GM12878 (cell line): ENCODE data around the gene RAN. TPM values are rescaled to one million over a fixed set of nuclear protein-coding genes. Genes with fewer than 3 reads are reported as not detected.

ENCODE experiments used
- ATAC-seq: fragments of 200-7000 bp; cut with Tn5 transposase; 3 replicates; pipeline ENCODE4 v1.9.1; 2020; ENCODE audit warnings: mild to moderate bottlenecking, moderate library complexity
- BruUV-seq: library from RNA; stranded (reverse); fragments of 400-500 nt; replicated peaks from 2 replicates; lab custom pipeline; 2021; lab: Mats Ljungman, UMichigan
- CTCF ChIA-PET: fragments of 300-600 bp; sonication (Branson Sonifier 250); formaldehyde crosslinking; extraction: SDS; loops from one replicate; lab custom pipeline; 2021; ENCODE audit warnings: inconsistent platforms; lab: Yijun Ruan, JAX
- POLR2A ChIA-PET: fragments of 350-600 bp; formaldehyde crosslinking; extraction: SDS; loops from one replicate; lab custom pipeline; 2021; ENCODE audit warnings: inconsistent platforms; lab: Charles Lee
- RAD21 ChIA-PET: fragments of 300-600 bp; sonication (Branson Sonifier 250); formaldehyde crosslinking; loops from one replicate; lab custom pipeline; 2023; ENCODE audit warnings: antibody characterized with exemption; ENCODE audit not compliant: unreplicated experiment; lab: Charles Lee
- SMC1A ChIA-PET: fragments of 300-600 bp; sonication (Branson Sonifier 250); formaldehyde crosslinking; loops from one replicate; lab custom pipeline; 2023; ENCODE audit not compliant: unreplicated experiment, uncharacterized antibody; lab: Charles Lee
- DNase-seq: peaks from one replicate; pipeline ENCODE4 v3.0.0-alpha.2; 2011; ENCODE audit warnings: low read depth, low spot score
- FAIRE-seq: peaks from 3 replicates; lab custom pipeline; 2011; peaks lifted over from hg19 to GRCh38; lab: Jason Lieb, UNC
- H2AFZ ChIP-seq: 2 replicates; pipeline ENCODE4 v1.6.0; 2011; ENCODE audit warnings: low read depth, low read length, control low read depth; ENCODE audit not compliant: control insufficient read depth
- H3K27ac ChIP-seq: 2 replicates; pipeline ENCODE4 v1.5.1; 2011; ENCODE audit warnings: control low read depth; ENCODE audit not compliant: control insufficient read depth, insufficient read depth
- H3K27me3 ChIP-seq, 2 experiments: replicated peaks in 1 of 2; 2 replicates each; pipeline versions ENCODE4 v1.6.0 to v1.6.1; 2011; ENCODE audit warnings: low read length in 1 of 2; ENCODE audit not compliant: control insufficient read depth in 2 of 2, insufficient read depth in 2 of 2
- H3K36me3 ChIP-seq, 2 experiments: 2 replicates each; pipeline ENCODE4 v1.5.1; 2011; ENCODE audit warnings: low read length in 1 of 2; ENCODE audit not compliant: control insufficient read depth in 2 of 2, insufficient read depth in 2 of 2
- H3K4me1 ChIP-seq: 2 replicates; pipeline ENCODE4 v1.6.1; 2011; ENCODE audit warnings: mild to moderate bottlenecking, low read length, moderate library complexity, mixed read lengths; ENCODE audit not compliant: control insufficient read depth, insufficient read depth
- H3K4me2 ChIP-seq: 2 replicates; pipeline ENCODE4 v1.6.0; 2011; ENCODE audit warnings: control low read depth; ENCODE audit not compliant: control insufficient read depth, insufficient read depth
- H3K4me3 ChIP-seq: fragments of 200-600 bp; sonication (generic); 2 replicates; pipeline ENCODE4 v1.5.1; 2016
- H3K79me2 ChIP-seq: 2 replicates; pipeline ENCODE4 v1.6.0; 2011; ENCODE audit warnings: low read length; ENCODE audit not compliant: control insufficient read depth, insufficient read depth
- H3K9ac ChIP-seq: 2 replicates; pipeline ENCODE4 v1.8.0; 2011; ENCODE audit warnings: low read length, control low read depth, mixed read lengths; ENCODE audit not compliant: control insufficient read depth, insufficient read depth
- H3K9me3 ChIP-seq: replicated peaks from 3 replicates; pipeline ENCODE4 v1.5.1; 2011; ENCODE audit warnings: mild to moderate bottlenecking, low read length; ENCODE audit not compliant: control insufficient read depth, insufficient read depth
- H4K20me1 ChIP-seq: 2 replicates; pipeline ENCODE4 v1.6.0; 2011; ENCODE audit not compliant: control insufficient read depth, insufficient read depth
- CEBPB ChIP-seq, 2 experiments: fragments of 150-350 bp in 1 of 2; IDR thresholded peaks; 2 replicates each; pipeline ENCODE4 v1.6.1; 2012 to 2014; ENCODE audit warnings: low read depth in 2 of 2, low read length in 2 of 2, borderline replicate concordance in 1 of 2, inconsistent platforms in 1 of 2
- CHD4 ChIP-seq: fragments of 200-600 bp; sonication (generic); IDR thresholded peaks from 2 replicates; pipeline ENCODE4 v1.6.1; 2016; ENCODE audit warnings: mild to moderate bottlenecking
- GATAD2B ChIP-seq: fragments of 450-650 bp; conservative IDR thresholded peaks from 2 replicates; pipeline ENCODE4 v1.6.1; 2017; ENCODE audit warnings: low read depth, mild to moderate bottlenecking, moderate library complexity
- HSF1 ChIP-seq: fragments of 150-350 bp; IDR thresholded peaks from 2 replicates; pipeline ENCODE4 v1.6.1; 2014; ENCODE audit warnings: mild to moderate bottlenecking, low read depth, low read length
- MEF2A ChIP-seq: IDR thresholded peaks from 2 replicates; pipeline ENCODE4 v1.6.1; 2011; ENCODE audit warnings: low read depth, mild to moderate bottlenecking, low read length, moderate library complexity; ENCODE audit not compliant: insufficient read depth
- RAD21 ChIP-seq: IDR thresholded peaks from 2 replicates; pipeline ENCODE4 v1.6.1; 2011; ENCODE audit warnings: mild to moderate bottlenecking, low read depth, low read length, moderate library complexity; ENCODE audit not compliant: insufficient read depth
- SIN3A ChIP-seq: IDR thresholded peaks from 2 replicates; pipeline ENCODE4 v1.6.1; 2012; ENCODE audit warnings: low read depth, low read length, improper control_type of control experiment
- SMAD1 ChIP-seq: fragments of 450-650 bp; IDR thresholded peaks from 2 replicates; pipeline ENCODE4 v1.6.1; 2018; ENCODE audit warnings: mild to moderate bottlenecking, low read depth; ENCODE audit not compliant: partially characterized antibody
- TARDBP ChIP-seq: IDR thresholded peaks from 2 replicates; pipeline ENCODE4 v1.6.1; 2016; ENCODE audit warnings: borderline replicate concordance
- WGBS: methylation state at CpG from one replicate; pipeline ENCODE4 v1.1.6; 2016; ENCODE audit warnings: low lambda C conversion rate; ENCODE audit not compliant: insufficient replicate concordance, insufficient coverage; ENCODE audit errors: missing lambda C conversion rate; 5-methylcytosine and 5-hydroxymethylcytosine counted together
- in situ Hi-C: fragments of 300-500 bp; cut with MboI; formaldehyde crosslinking; loops from 9 replicates; pipeline ENCODE4 v1.14.3; 2018; ENCODE audit warnings: mixed read lengths
- intact Hi-C: fragments of 100-400 bp; cut with micrococcal nuclease; formaldehyde crosslinking; loops from one replicate; pipeline ENCODE4 v1.14.2; 2022; ENCODE audit not compliant: unreplicated experiment
- polyA plus RNA-seq, 11 experiments: library from polyadenylated mRNA; depleted of rRNA in 4 of 11; unstranded in 6 of 11; stranded (reverse) in 5 of 11; fragments of >200 nt; fragmentation: Nextera tagmentation in 4 of 11; fragmentation: Illumina TruSeq in 1 of 11; extraction: Ambion mirVana in 4 of 11; extraction: Trizol in 1 of 11; gene quantifications; 1 replicate in 1 of 11; 2 replicates in 10 of 11; pipeline versions ENCODE4 v1.2.1 to v1.2.3, GENCODE V29; 2011 to 2016; ENCODE audit warnings: inconsistent platforms in 2 of 11, missing spikeins in 2 of 11, low read depth in 1 of 11
- total RNA-seq, 4 experiments: library from RNA; depleted of rRNA in 3 of 4; stranded (reverse); fragments of >200 nt in 3 of 4; fragmentation: Illumina TruSeq in 1 of 4; extraction: Trizol in 1 of 4; gene quantifications; 2 replicates each; pipeline versions ENCODE4 v1.2.1 to v1.2.3, GENCODE V29; 2013 to 2021
- TF ChIP-seq, protein P1 (sequence below): fragments of 450-650 bp; IDR thresholded peaks from 2 replicates; pipeline ENCODE4 v1.6.1; 2014; ENCODE audit warnings: mild to moderate bottlenecking
- TF ChIP-seq, protein P2 (sequence below): fragments of 450-650 bp; IDR thresholded peaks from 2 replicates; pipeline ENCODE4 v1.6.1; 2017; ENCODE audit warnings: borderline replicate concordance

Gene RAN
- total and polyA plus RNA-seq, 10 of the 15 experiments (the other 5 are each of a cell fraction or from before 2014, with no cell fraction given): 1,598 to 3,769 (median 2,845) TPM

DNA sequence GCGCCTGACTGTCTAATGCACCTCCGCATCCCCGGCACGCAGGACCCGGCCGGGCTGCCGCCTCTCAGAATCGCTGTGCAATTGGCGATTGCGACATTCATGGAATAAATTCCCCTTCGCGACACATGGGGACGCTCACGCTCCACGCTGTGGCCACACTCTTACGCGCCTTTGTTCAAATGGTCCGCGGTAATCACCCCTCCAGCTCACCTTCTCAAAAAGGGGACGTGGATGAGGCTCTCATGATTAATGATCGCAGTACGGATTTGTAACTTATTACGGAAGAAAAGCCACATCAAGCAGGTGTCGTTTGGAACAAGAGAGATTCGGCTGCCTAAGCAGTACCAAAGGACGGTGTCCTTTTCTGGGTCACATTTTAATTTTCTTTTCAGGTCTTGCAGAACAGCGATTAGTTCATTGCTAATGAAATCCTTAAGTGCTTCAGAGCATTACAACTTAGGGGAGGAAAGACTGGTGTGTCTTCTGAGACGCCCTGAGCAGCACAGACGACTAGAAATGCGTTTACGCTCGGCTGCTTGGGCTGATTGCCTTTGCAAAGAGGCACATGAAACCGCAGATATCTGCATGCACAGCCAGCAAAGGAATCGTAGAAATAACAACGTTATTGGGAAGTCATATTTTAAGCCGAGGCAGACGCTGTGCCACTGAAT is 44.5 kb downstream of the RAN start (continued):
- TF ChIP-seq HSF1 (no peak), SMAD1 (no peak), RAD21 (peak; percentile 98), MEF2A (0 out of 2 replicates have a peak, but pooled peaks have one; percentile 29), CHD4 (no peak)
- TF ChIP-seq, protein P1, sequence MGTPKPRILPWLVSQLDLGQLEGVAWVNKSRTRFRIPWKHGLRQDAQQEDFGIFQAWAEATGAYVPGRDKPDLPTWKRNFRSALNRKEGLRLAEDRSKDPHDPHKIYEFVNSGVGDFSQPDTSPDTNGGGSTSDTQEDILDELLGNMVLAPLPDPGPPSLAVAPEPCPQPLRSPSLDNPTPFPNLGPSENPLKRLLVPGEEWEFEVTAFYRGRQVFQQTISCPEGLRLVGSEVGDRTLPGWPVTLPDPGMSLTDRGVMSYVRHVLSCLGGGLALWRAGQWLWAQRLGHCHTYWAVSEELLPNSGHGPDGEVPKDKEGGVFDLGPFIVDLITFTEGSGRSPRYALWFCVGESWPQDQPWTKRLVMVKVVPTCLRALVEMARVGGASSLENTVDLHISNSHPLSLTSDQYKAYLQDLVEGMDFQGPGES: no peak
- TF ChIP-seq, all 136 proteins: peak for 14

DNA sequence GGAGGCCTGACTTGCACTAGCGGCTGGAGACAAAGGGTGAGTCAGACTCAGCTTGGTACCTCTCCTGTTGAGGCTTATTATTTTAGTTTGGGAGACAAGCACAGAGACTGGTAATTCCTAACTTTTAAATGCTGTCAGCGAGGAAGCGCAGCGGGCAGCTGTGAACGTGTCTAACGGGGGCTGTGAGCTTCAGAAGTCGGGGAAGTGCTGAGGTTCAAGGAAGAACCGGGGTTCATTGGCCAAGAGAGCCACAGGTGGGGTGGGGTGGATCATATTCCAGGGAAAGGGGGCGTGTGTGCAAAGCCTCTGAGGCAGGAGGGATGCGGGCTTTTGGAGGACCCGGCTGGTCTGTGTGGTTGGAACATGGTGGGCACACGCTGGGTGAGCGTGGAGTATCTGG is 45.7 kb downstream of the RAN start:
- POLR2A ChIA-PET: no interaction called here
- DNase-seq (no peak), FAIRE-seq (no peak), ATAC-seq (no peak)
- no peak overlapping the region for H3K27ac ChIP-seq
- H3K4me1 ChIP-seq: no peaks in the 10 kb centered on the region
- intact Hi-C loops: loop anchor here (2.0 to 5.0 kb wide), 4 partner anchors 185 to 1085 kb away; no protein-coding TSS in a partner anchor
- H3K4me3 ChIP-seq: no peak overlapping the region
- in situ Hi-C loops: no loop called here
- no peak overlapping the region for H2AFZ ChIP-seq
- H3K9ac ChIP-seq: no peak overlapping the region
- BruUV-seq: no TSS peak
- SMC1A ChIA-PET: interaction anchor here (0.7 to 3.2 kb wide), 7 partner anchors 47 to 215 kb away, joined by 3 to 28 read pairs (median 3); no protein-coding TSS in a partner anchor
- CTCF ChIA-PET: interaction anchor here (1.0 to 3.2 kb wide), 2 partner anchors 32 to 215 kb away, joined by 3 to 26 read pairs; no protein-coding TSS in a partner anchor
- H3K9me3 ChIP-seq: no peaks in the 10 kb centered on the region; the same call in 2 of the 3 replicates
- no peak for TF ChIP-seq TARDBP
- TF ChIP-seq, protein P2, sequence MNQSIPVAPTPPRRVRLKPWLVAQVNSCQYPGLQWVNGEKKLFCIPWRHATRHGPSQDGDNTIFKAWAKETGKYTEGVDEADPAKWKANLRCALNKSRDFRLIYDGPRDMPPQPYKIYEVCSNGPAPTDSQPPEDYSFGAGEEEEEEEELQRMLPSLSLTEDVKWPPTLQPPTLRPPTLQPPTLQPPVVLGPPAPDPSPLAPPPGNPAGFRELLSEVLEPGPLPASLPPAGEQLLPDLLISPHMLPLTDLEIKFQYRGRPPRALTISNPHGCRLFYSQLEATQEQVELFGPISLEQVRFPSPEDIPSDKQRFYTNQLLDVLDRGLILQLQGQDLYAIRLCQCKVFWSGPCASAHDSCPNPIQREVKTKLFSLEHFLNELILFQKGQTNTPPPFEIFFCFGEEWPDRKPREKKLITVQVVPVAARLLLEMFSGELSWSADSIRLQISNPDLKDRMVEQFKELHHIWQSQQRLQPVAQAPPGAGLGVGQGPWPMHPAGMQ: no peak
- no peak for TF ChIP-seq SIN3A
- no peak for TF ChIP-seq GATAD2B
- no peak for TF ChIP-seq CEBPB (IDR thresholded peaks at IDR 0.05; ENCODE audit: borderline replicate concordance in 1 of 2, low read depth in 2 of 2, low read length in 2 of 2)
- no peak overlapping the region for H3K4me2 ChIP-seq
- no peaks in the 10 kb centered on the region for H3K36me3 ChIP-seq
- H4K20me1 ChIP-seq: no peaks in the 10 kb centered on the region
- no peaks in the 10 kb centered on the region; a peak in 1 of 4 replicates for H3K27me3 ChIP-seq
- RAD21 ChIA-PET: interaction anchor here (1.2 to 1.9 kb wide), 2 partner anchors 37 to 186 kb away, joined by 3 to 10 read pairs; no protein-coding TSS in a partner anchor
- no peaks in the 10 kb centered on the region for H3K79me2 ChIP-seq
- WGBS: 74% methylated on average over 13 of the region's 13 CpGs
